ENCODE results near the gene MAP1LC3A.
A peak's percentile ranks its signal among the peaks of the same experiment; 100 is the strongest.

MAP1LC3A gene

DNA sequence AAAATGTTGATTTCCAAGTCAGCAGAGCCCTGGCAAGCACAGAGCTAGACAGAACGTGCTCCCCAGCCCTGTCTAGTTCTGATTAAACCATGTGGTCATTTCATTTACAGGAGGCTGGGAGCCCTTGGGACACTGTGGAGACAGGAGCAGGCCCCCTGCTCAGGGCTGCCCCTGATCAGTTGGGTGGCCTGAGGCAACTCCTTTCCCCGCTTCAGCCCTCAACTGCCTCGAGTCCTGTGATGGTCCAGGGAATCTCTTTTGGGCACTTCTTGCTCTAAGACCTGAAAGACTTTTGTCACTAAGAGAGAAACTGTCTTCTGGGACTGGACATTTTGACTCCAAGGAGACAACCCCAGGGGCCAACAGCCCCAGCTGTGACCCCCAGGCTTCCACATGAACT, 28.8 kb upstream of the MAP1LC3A start:
- FAIRE-seq (no peak), DNase-seq (ENCODE audit: insufficient read length, low spot score) (no peak)
- TF ChIP-seq SPI1 (IDR thresholded peaks at IDR 0.05; ENCODE audit: low read depth, low read length), result no peak
- no peak for TF ChIP-seq POLR2AphosphoS5 (IDR thresholded peaks at IDR 0.05; ENCODE audit: low read depth, low read length)
- TF ChIP-seq PAX5 (IDR thresholded peaks at IDR 0.05; ENCODE audit: insufficient read depth, low read length, severe bottlenecking), result no peak
- no peak for TF ChIP-seq POLR2A (IDR thresholded peaks at IDR 0.05; ENCODE audit: low read depth, low read length)
- no peak for TF ChIP-seq TAF1 (IDR thresholded peaks at IDR 0.05; ENCODE audit: low read depth, low read length)
- TF ChIP-seq POU2F2 (IDR thresholded peaks at IDR 0.05; ENCODE audit: low read depth, low read length), result no peak

DNA sequence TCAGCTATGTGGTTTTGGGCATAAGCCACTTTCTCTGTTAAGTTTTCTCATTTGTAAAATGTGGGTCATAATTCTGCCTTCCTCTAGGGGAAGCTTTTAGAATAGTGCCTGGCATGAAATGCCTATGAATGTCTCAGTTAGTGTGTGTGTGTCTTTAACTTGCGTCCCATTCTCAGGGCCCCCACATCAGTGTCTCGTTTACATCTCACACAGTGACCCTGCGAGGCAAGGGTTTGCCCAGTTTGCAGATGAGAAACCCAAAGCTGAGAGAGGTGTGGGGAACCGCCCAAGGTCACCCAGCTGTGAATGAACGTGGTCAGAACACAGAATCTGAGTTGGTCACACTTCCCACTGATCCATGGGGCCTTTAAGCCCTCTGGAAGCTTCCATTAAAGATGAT, 28.2 kb upstream of the MAP1LC3A start:
- no peak for FAIRE-seq
- TF ChIP-seq POU2F2 (IDR thresholded peaks at IDR 0.05; ENCODE audit: low read depth, low read length), result no peak
- DNase-seq (ENCODE audit: insufficient read length, low spot score), result no peak

DNA sequence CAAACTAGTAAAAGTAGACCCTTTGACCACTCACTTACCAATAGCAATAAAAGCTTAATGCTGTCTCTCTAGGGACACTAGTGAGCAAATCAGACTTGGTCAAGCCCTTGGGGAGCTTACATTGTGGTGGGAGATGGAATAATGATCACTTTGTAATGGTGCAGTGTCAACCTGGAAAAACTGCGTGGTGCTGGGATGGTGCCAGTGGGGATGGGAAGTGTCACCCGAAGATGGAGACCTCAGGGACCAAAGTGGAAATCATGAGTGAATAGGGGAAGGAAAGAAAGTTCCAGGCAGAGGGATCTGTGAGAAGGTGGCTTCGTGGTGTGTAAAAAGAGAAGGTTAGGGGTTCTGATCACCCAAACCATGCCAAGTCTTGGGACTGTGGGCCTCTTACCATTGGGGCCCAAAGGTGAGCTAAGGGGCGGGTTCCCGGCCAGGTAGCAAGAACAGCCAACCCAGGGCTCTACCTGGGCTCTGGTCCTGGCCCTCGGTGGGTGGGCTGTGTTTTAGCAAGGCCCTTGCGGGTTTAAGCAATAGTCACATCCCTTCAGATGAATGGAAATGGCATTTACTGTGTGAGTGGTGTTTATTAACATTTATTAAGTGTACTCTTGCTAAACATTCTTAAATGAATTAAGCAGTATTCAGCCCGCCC, 26.8 kb upstream of the MAP1LC3A start:
- no peak for FAIRE-seq
- no peak for TF ChIP-seq POU2F2 (IDR thresholded peaks at IDR 0.05; ENCODE audit: low read depth, low read length)
- TF ChIP-seq POLR2A (IDR thresholded peaks at IDR 0.05; ENCODE audit: low read depth, low read length), result no peak
- TF ChIP-seq PAX5 (IDR thresholded peaks at IDR 0.05; ENCODE audit: insufficient read depth, low read length, severe bottlenecking), result no peak
- no peak for TF ChIP-seq TAF1 (IDR thresholded peaks at IDR 0.05; ENCODE audit: low read depth, low read length)
- TF ChIP-seq SPI1 (IDR thresholded peaks at IDR 0.05; ENCODE audit: low read depth, low read length), result no peak
- TF ChIP-seq POLR2AphosphoS5 (IDR thresholded peaks at IDR 0.05; ENCODE audit: low read depth, low read length), result no peak
- DNase-seq (ENCODE audit: insufficient read length, low spot score), result no peak

DNA sequence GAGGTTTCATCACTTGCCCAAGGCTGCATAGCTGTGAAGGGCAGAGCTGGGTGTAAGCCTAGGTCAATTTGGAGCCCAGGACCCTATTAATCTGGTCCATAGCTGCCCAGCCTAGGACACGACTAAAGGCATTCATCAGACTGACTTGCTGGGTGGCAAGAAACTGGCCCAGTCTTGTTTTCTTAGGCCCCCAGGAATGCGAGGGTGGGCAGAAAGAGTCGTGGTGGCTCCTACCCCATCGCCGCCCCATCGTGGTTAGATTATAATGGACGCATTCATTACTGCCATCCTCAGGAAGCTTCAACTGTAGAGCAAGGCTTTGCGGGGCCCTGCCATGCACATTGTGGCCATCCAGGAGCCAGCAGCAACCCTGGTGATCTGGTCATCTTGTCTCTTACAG, 26.2 kb upstream of the MAP1LC3A start:
- no peak for DNase-seq (ENCODE audit: insufficient read length, low spot score)
- no peak for FAIRE-seq
- TF ChIP-seq PAX5 (IDR thresholded peaks at IDR 0.05; ENCODE audit: insufficient read depth, low read length, severe bottlenecking) (no peak), SPI1 (IDR thresholded peaks at IDR 0.05; ENCODE audit: low read depth, low read length) (no peak), POU2F2 (IDR thresholded peaks at IDR 0.05; ENCODE audit: low read depth, low read length) (no peak)

DNA sequence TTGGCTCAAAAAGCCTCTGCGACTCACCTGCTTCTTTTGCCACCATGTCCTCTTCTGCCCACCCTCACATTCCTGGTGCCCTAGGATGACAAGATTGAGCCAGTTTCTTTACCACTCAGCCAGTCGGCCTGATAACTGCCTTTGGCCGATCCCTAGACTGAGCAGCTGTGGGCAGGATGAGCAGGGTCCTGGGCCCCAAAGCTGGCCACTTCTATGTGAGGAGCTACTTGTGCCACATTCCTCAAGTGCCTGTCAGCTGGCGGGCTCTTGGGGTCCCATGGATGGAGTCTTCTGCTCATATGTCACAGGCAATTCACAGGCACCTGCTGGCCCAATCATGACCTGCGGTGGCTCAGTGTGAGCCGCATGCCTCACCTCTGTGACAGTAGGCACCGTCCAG, 25.8 kb upstream of the MAP1LC3A start:
- DNase-seq (ENCODE audit: insufficient read length, low spot score), result no peak
- TF ChIP-seq PAX5 (IDR thresholded peaks at IDR 0.05; ENCODE audit: insufficient read depth, low read length, severe bottlenecking), result no peak
- TF ChIP-seq TAF1 (IDR thresholded peaks at IDR 0.05; ENCODE audit: low read depth, low read length), result no peak
- no peak for TF ChIP-seq POLR2AphosphoS5 (IDR thresholded peaks at IDR 0.05; ENCODE audit: low read depth, low read length)
- no peak for TF ChIP-seq SPI1 (IDR thresholded peaks at IDR 0.05; ENCODE audit: low read depth, low read length)
- TF ChIP-seq POLR2A (IDR thresholded peaks at IDR 0.05; ENCODE audit: low read depth, low read length), result no peak
- TF ChIP-seq POU2F2 (IDR thresholded peaks at IDR 0.05; ENCODE audit: low read depth, low read length), result no peak
- no peak for FAIRE-seq

DNA sequence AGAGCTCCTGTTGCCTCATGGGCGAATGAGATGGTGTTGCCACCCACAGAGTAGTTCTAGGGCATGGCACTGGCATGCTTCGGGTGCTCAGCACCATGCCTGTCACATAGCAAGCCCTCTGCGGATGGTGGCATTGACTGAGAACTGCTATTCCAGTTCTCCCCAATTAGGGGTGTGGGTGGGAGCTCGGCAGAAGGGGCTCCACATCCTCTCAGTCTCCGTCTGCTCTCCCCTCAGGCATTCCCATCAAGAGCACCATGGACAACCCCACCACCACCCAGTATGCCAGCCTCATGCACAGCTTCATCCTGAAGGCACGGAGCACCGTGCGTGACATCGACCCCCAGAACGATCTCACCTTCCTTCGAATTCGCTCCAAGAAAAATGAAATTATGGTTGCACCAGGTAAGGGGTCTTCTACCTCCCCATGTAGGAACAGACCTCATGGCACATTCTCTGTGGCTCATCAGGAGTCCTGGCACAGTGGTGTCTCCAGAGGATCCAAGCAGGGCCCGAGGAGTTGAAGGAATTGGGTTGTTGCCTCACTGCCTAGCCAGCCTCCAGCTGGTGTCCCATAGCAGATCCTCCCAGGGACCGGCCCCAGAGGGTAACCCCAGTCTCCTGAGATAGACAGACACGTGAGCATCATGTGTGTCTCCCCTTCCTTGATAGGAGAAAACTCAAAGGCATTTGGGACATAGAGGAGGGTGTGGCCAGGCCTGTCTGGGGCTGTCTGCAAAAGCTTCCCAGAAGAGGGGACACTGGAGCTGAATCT, 23.9 kb upstream of the MAP1LC3A start:
- DNase-seq (ENCODE audit: insufficient read length, low spot score) (no peak), FAIRE-seq (no peak)
- TF ChIP-seq PAX5 (IDR thresholded peaks at IDR 0.05; ENCODE audit: insufficient read depth, low read length, severe bottlenecking) (no peak), POU2F2 (IDR thresholded peaks at IDR 0.05; ENCODE audit: low read depth, low read length) (no peak), POLR2AphosphoS5 (IDR thresholded peaks at IDR 0.05; ENCODE audit: low read depth, low read length) (0 out of 2 replicates have a peak, but pooled peaks have one; percentile 13)

DNA sequence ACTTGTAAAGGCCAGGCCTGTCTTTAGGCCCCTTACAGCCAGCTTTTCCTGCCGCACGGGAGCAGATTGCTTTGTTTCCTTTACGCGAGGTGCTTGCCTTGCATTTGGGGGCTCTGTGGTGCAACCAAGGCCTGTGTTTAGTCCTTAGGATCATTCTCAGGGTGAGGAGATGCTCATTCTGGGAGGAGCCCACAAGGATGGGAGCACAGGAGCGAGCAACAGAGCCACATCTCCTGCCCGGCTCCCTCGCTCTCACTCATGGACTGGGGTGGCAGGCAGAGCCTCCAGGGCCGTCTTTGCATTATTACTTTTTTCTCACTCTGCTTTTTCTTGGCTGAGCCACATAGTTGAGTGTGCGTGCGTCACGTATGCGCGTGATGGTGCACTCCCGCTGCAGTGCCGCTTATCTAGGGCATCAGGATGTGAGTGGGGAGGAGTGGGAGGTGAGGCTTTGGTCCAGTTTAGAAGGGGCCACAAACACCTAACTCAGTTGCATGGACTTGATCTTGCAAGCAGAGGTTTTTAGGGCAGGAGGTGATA, 23.1 kb upstream of the MAP1LC3A start:
- TF ChIP-seq POLR2A (IDR thresholded peaks at IDR 0.05; ENCODE audit: low read depth, low read length), result no peak
- TF ChIP-seq POLR2AphosphoS5 (IDR thresholded peaks at IDR 0.05; ENCODE audit: low read depth, low read length), result no peak
- no peak for TF ChIP-seq TAF1 (IDR thresholded peaks at IDR 0.05; ENCODE audit: low read depth, low read length)
- no peak for TF ChIP-seq PAX5 (IDR thresholded peaks at IDR 0.05; ENCODE audit: insufficient read depth, low read length, severe bottlenecking)
- no peak for TF ChIP-seq POU2F2 (IDR thresholded peaks at IDR 0.05; ENCODE audit: low read depth, low read length)
- TF ChIP-seq SPI1 (IDR thresholded peaks at IDR 0.05; ENCODE audit: low read depth, low read length), result no peak
- no peak for FAIRE-seq
- DNase-seq (ENCODE audit: insufficient read length, low spot score), result no peak

DNA sequence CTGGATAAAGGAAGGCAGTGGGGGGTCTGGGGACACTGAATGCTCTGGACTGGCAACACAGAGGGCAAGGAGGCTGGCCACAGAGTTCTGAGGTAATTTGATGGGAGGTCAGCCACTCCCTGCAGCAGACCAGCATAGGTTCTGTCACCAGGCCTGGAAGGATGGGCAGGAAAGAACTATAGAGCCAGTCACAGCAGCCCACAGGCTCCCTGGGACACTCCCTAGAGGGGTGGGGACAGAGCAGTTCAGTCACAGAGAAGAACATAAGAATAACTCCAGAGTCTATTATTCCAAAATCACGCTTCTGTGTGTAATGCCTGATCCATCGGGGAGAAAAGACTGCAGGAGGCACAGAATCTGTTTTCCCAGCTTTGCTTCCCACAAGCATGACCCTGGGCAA, 22.7 kb upstream of the MAP1LC3A start:
- FAIRE-seq (no peak), DNase-seq (ENCODE audit: insufficient read length, low spot score) (no peak)
- TF ChIP-seq PAX5 (IDR thresholded peaks at IDR 0.05; ENCODE audit: insufficient read depth, low read length, severe bottlenecking), result no peak
- no peak for TF ChIP-seq SPI1 (IDR thresholded peaks at IDR 0.05; ENCODE audit: low read depth, low read length)
- no peak for TF ChIP-seq POLR2A (IDR thresholded peaks at IDR 0.05; ENCODE audit: low read depth, low read length)
- TF ChIP-seq POLR2AphosphoS5 (IDR thresholded peaks at IDR 0.05; ENCODE audit: low read depth, low read length), result no peak
- TF ChIP-seq TAF1 (IDR thresholded peaks at IDR 0.05; ENCODE audit: low read depth, low read length), result no peak
- TF ChIP-seq POU2F2 (IDR thresholded peaks at IDR 0.05; ENCODE audit: low read depth, low read length), result no peak

DNA sequence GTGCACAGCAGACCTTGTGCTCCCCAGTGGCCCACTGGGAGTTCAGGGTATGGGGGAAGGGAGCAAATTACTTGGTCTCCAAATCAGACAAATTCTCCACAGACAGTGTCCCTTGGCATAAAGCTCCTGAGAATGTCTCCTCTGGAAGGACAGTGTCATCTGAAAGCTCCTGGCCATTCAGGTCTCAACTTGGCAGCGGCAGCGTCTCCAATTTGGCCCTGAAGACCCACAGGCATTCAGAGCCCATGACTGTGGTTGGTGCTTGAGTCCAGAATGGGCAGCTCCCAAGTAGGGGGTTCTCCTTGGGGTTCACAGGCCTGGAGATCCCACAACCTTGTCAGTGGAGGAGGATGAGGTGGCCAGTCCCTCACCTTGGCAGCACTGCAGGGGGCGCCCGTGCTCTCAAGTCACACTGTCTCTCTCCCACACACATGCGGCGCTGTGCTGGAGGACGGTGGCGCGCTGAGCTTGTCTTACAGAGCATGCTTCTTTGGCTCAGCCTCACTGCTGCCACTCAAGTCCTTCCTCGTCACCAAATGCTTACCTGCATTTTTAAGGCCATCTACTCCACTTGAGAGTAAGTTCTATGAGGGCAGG, 21.6 kb upstream of the MAP1LC3A start:
- FAIRE-seq (no peak), DNase-seq (ENCODE audit: insufficient read length, low spot score) (no peak)
- TF ChIP-seq POU2F2 (IDR thresholded peaks at IDR 0.05; ENCODE audit: low read depth, low read length), result no peak
- no peak for TF ChIP-seq POLR2AphosphoS5 (IDR thresholded peaks at IDR 0.05; ENCODE audit: low read depth, low read length)
- no peak for TF ChIP-seq SPI1 (IDR thresholded peaks at IDR 0.05; ENCODE audit: low read depth, low read length)
- TF ChIP-seq PAX5 (IDR thresholded peaks at IDR 0.05; ENCODE audit: insufficient read depth, low read length, severe bottlenecking), result no peak
- no peak for TF ChIP-seq TAF1 (IDR thresholded peaks at IDR 0.05; ENCODE audit: low read depth, low read length)
- no peak for TF ChIP-seq POLR2A (IDR thresholded peaks at IDR 0.05; ENCODE audit: low read depth, low read length)
